GM19397 (cell line): Measurements from ENCODE around the gene VPS11.
A peak's percentile ranks its signal among the peaks of the same experiment; 100 is the strongest.

ENCODE experiments used
- ATAC-seq: cut with Tn5 transposase; IDR thresholded peaks from one replicate; pipeline ENCODE4 v1.9.1; 2021; ENCODE audit warnings: mild to moderate bottlenecking, moderate library complexity; ENCODE audit not compliant: unreplicated experiment

Gene VPS11

GRCh38 chr11:119078675-119079420, 11.2 kb downstream of the VPS11 start:
- ATAC-seq, result no peak

GRCh38 chr11:119081682-119082260, 14.2 kb downstream of the VPS11 start:
- no peak for ATAC-seq

- ATAC-seq, result peak; percentile 92
These were observed 17.2 kb downstream of the VPS11 start, which contains the start of gene HMBS for GRCh38 chr11:119084663-119085436. Gene HMBS, plus strand, starts transcription at chr11:119084881. Its CDS starts 153 bp downstream, at chr11:119085034.

GRCh38 chr11:119085437-119085847, 17.8 kb downstream of the VPS11 start:
- peak; percentile 12 for ATAC-seq

GRCh38 chr11:119087123-119087522, 19.5 kb downstream of the VPS11 start:
- no peak for ATAC-seq

- ATAC-seq, result no peak
These were observed 20.2 kb downstream of the VPS11 start for GRCh38 chr11:119087747-119088241.

- ATAC-seq, result no peak
These were observed 20.8 kb downstream of the VPS11 start for GRCh38 chr11:119088406-119088805.

- ATAC-seq, result no peak
These were observed 21.7 kb downstream of the VPS11 start for GRCh38 chr11:119089319-119089718.

GRCh38 chr11:119091178-119091577, 23.6 kb downstream of the VPS11 start:
- no peak for ATAC-seq

- ATAC-seq, result no peak
These were observed 24.6 kb downstream of the VPS11 start for GRCh38 chr11:119091966-119092879.

- ATAC-seq, result no peak
These were observed 25.5 kb downstream of the VPS11 start for GRCh38 chr11:119092880-119093842.

- peak; percentile 5 for ATAC-seq
These were observed 26.6 kb downstream of the VPS11 start for GRCh38 chr11:119093942-119094815.

GRCh38 chr11:119094816-119095065, 27.1 kb downstream of the VPS11 start:
- ATAC-seq, result peak; percentile 41

GRCh38 chr11:119095066-119095880, 27.7 kb downstream of the VPS11 start:
- ATAC-seq, result peak; percentile 76

- no peak for ATAC-seq
These were observed 32.1 kb downstream of the VPS11 start for GRCh38 chr11:119099711-119100110.

- no peak for ATAC-seq
These were observed 32.8 kb downstream of the VPS11 start for GRCh38 chr11:119100246-119100970.
